ENCODE results near the gene ARHGAP23.

The ARHGAP23 gene

GRCh38 chr17:38543403-38544174, 115.3 kb downstream of the ARHGAP23 start:
- no peak overlapping the region for H3K27ac ChIP-seq
- no peak for TF ChIP-seq CTCF (IDR thresholded peaks at IDR 0.05; ENCODE audit: low read depth, low read length, missing control alignments)
- no peak for DNase-seq
- H3K4me3 ChIP-seq (ENCODE audit: low read depth, low read length): no peak overlapping the region
- in situ Hi-C loops (cut with HindIII; ENCODE audit: low pct_ligation_motif_present, low sequenced_read_pairs): no loop called here
- H3K36me3 ChIP-seq (replicated peaks): no peaks in the 10 kb centered on the region
- H3K27me3 ChIP-seq (replicated peaks): no peaks in the 10 kb centered on the region

GRCh38 chr17:38544175-38544838, 116.0 kb downstream of the ARHGAP23 start:
- H3K4me3 ChIP-seq (ENCODE audit: low read depth, low read length): no peak overlapping the region
- no peak for DNase-seq
- H3K27ac ChIP-seq: no peak overlapping the region
- no peak for TF ChIP-seq CTCF (IDR thresholded peaks at IDR 0.05; ENCODE audit: low read depth, low read length, missing control alignments)
- H3K27me3 ChIP-seq (replicated peaks): no peaks in the 10 kb centered on the region
- no peaks in the 10 kb centered on the region for H3K36me3 ChIP-seq (replicated peaks)
- in situ Hi-C loops (cut with HindIII; ENCODE audit: low pct_ligation_motif_present, low sequenced_read_pairs): no loop called here

- TF ChIP-seq CTCF (IDR thresholded peaks at IDR 0.05; ENCODE audit: low read depth, low read length, missing control alignments): no peak
- no peaks in the 10 kb centered on the region for H3K36me3 ChIP-seq (replicated peaks)
- H3K27ac ChIP-seq: no peak overlapping the region
- in situ Hi-C loops (cut with HindIII; ENCODE audit: low pct_ligation_motif_present, low sequenced_read_pairs): no loop called here
- H3K4me3 ChIP-seq (ENCODE audit: low read depth, low read length): no peak overlapping the region
- no peak for DNase-seq
- H3K27me3 ChIP-seq (replicated peaks): no peaks in the 10 kb centered on the region
Observed at GRCh38 chr17:38544839-38545209, 116.6 kb downstream of the ARHGAP23 start.

- no peak overlapping the region for H3K4me3 ChIP-seq (ENCODE audit: low read depth, low read length)
- TF ChIP-seq CTCF (IDR thresholded peaks at IDR 0.05; ENCODE audit: low read depth, low read length, missing control alignments): no peak
- DNase-seq: no peak
Observed at GRCh38 chr17:38545531-38546225, 117.4 kb downstream of the ARHGAP23 start.

GRCh38 chr17:38546396-38546795, 118.1 kb downstream of the ARHGAP23 start:
- no peak for TF ChIP-seq CTCF (IDR thresholded peaks at IDR 0.05; ENCODE audit: low read depth, low read length, missing control alignments)
- no peak for DNase-seq
- in situ Hi-C loops (cut with HindIII; ENCODE audit: low pct_ligation_motif_present, low sequenced_read_pairs): no loop called here

More at GRCh38 chr17:38545531-38546225, 117.4 kb downstream of the ARHGAP23 start:
- in situ Hi-C loops (cut with HindIII; ENCODE audit: low pct_ligation_motif_present, low sequenced_read_pairs): no loop called here
- H3K27ac ChIP-seq: no peak overlapping the region
- no peaks in the 10 kb centered on the region for H3K27me3 ChIP-seq (replicated peaks)
- no peaks in the 10 kb centered on the region for H3K36me3 ChIP-seq (replicated peaks)

More at GRCh38 chr17:38546396-38546795, 118.1 kb downstream of the ARHGAP23 start:
- Histone ChIP-seq H3K36me3 (replicated peaks) (no peaks in the 10 kb centered on the region), H3K4me3 (ENCODE audit: low read depth, low read length) (no peak overlapping the region), H3K27ac (no peak overlapping the region), H3K27me3 (replicated peaks) (no peaks in the 10 kb centered on the region)
